ENCODE results near the gene LCAT. TPM values are rescaled to one million over a fixed set of nuclear protein-coding genes. Genes with fewer than 3 reads are reported as not detected.

LCAT gene
- total and polyA plus RNA-seq, 2 experiments from 2014 or later: 13.7 to 18.9 TPM

DNA sequence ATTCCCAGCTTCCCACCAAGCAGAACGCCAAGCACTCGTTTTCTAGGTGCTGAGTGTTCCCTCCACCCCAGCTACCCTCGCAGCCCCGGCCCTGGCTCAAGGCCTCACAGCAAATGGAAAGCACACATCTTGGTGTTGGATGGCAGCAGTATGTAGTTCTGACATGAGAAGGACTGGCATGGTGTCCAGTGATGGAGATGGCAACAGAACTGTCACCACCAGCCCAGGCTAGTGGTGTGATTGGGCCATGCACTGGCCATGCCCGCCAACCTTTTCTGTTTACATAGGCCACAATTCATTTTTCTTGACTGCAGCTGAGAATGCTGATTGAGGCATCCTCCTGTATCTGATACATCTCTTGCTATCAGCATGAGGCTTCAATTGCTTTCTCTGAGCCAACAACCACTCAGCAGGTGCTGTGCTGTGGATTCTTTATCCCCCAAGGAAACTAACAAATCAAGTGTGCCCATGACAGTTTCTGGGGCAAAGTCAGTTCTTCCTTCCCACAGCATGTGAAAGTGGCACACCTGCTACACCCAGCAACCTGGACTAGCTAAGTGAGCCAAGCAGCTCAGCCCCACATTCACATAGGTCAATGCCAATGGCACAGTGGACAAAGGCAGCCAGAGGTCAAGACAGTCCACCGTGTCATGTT, 20.7 kb upstream of the LCAT start (continued):
- TF ChIP-seq, protein P1, sequence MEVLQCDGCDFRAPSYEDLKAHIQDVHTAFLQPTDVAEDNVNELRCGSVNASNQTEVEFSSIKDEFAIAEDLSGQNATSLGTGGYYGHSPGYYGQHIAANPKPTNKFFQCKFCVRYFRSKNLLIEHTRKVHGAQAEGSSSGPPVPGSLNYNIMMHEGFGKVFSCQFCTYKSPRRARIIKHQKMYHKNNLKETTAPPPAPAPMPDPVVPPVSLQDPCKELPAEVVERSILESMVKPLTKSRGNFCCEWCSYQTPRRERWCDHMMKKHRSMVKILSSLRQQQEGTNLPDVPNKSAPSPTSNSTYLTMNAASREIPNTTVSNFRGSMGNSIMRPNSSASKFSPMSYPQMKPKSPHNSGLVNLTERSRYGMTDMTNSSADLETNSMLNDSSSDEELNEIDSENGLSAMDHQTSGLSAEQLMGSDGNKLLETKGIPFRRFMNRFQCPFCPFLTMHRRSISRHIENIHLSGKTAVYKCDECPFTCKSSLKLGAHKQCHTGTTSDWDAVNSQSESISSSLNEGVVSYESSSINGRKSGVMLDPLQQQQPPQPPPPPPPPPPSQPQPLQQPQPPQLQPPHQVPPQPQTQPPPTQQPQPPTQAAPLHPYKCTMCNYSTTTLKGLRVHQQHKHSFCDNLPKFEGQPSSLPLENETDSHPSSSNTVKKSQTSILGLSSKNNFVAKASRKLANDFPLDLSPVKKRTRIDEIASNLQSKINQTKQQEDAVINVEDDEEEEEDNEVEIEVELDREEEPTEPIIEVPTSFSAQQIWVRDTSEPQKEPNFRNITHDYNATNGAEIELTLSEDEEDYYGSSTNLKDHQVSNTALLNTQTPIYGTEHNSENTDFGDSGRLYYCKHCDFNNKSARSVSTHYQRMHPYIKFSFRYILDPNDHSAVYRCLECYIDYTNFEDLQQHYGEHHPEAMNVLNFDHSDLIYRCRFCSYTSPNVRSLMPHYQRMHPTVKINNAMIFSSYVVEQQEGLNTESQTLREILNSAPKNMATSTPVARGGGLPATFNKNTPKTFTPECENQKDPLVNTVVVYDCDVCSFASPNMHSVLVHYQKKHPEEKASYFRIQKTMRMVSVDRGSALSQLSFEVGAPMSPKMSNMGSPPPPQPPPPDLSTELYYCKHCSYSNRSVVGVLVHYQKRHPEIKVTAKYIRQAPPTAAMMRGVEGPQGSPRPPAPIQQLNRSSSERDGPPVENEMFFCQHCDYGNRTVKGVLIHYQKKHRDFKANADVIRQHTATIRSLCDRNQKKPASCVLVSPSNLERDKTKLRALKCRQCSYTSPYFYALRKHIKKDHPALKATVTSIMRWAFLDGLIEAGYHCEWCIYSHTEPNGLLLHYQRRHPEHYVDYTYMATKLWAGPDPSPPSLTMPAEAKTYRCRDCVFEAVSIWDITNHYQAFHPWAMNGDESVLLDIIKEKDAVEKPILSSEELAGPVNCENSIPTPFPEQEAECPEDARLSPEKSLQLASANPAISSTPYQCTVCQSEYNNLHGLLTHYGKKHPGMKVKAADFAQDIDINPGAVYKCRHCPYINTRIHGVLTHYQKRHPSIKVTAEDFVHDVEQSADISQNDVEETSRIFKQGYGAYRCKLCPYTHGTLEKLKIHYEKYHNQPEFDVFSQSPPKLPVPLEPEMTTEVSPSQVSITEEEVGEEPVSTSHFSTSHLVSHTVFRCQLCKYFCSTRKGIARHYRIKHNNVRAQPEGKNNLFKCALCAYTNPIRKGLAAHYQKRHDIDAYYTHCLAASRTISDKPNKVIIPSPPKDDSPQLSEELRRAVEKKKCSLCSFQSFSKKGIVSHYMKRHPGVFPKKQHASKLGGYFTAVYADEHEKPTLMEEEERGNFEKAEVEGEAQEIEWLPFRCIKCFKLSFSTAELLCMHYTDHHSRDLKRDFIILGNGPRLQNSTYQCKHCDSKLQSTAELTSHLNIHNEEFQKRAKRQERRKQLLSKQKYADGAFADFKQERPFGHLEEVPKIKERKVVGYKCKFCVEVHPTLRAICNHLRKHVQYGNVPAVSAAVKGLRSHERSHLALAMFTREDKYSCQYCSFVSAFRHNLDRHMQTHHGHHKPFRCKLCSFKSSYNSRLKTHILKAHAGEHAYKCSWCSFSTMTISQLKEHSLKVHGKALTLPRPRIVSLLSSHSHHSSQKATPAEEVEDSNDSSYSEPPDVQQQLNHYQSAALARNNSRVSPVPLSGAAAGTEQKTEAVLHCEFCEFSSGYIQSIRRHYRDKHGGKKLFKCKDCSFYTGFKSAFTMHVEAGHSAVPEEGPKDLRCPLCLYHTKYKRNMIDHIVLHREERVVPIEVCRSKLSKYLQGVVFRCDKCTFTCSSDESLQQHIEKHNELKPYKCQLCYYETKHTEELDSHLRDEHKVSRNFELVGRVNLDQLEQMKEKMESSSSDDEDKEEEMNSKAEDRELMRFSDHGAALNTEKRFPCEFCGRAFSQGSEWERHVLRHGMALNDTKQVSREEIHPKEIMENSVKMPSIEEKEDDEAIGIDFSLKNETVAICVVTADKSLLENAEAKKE (CRISPR knock-in tag; IDR thresholded peaks at IDR 0.05): no peak
- TF ChIP-seq JUNB (IDR thresholded peaks at IDR 0.05; ENCODE audit: unreplicated experiment) (no peak), ZNF114 (CRISPR knock-in tag; IDR thresholded peaks at IDR 0.05) (no peak), CREB1 (CRISPR knock-in tag; IDR thresholded peaks at IDR 0.05; ENCODE audit: low read depth) (no peak)
- TF ChIP-seq, protein P2, sequence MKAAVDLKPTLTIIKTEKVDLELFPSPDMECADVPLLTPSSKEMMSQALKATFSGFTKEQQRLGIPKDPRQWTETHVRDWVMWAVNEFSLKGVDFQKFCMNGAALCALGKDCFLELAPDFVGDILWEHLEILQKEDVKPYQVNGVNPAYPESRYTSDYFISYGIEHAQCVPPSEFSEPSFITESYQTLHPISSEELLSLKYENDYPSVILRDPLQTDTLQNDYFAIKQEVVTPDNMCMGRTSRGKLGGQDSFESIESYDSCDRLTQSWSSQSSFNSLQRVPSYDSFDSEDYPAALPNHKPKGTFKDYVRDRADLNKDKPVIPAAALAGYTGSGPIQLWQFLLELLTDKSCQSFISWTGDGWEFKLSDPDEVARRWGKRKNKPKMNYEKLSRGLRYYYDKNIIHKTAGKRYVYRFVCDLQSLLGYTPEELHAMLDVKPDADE (IDR thresholded peaks at IDR 0.05): no peak

DNA sequence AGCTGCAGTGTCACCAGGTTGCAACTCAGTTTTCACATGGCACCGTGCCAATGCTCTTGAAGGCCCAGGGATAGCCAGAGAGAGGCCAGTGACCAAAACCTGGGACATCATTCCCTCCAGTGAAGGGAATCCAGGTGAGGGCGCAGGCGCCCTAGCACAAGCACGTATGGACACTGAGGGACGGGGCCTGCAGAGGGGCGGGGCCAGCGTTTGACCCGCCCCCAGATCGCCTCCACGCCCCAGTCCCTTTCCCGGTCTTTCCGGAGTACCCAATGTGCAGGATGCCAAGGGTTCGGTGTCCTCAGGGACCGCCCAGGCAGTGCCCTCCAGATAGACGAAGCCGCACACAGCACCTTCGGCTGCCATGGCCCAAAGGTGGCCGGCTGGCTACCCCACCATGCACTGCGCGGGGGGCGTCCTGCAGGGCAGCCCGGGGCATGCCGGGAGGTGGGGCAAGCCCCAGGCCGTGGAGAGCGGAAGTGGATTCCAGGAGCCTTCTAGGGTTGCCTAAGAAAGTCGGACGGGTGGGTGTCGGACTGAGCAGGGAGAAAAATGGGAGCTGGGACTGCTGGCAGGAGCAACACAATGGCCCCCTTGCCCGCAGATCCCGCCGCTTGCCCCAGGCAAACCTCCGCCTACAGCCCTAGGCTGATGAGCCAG, 19.9 kb upstream of the LCAT start:
- peak; percentile 75 for DNase-seq (ENCODE audit: low spot score)

More for the DNA sequence above, 19.9 kb upstream of the LCAT start:
- Mint-ChIP-seq H3K27ac (no peak overlapping the region), H3K9me3 (no peaks in the 10 kb centered on the region; the same call in 2 of the 3 replicates), H3K4me3 (peak overlapping the region; percentile 52; the same call in 2 of the 3 replicates), H3K4me1 (peaks cover 37% of the 10 kb centered on the region), H3K27me3 (ENCODE audit: insufficient read depth, low read depth, poor library complexity) (peaks cover 12% of the 10 kb centered on the region), H3K36me3 (ENCODE audit: low read depth) (peaks cover 23% of the 10 kb centered on the region)
- H3K27ac ChIP-seq (ENCODE audit: low read depth): 0 out of 2 replicates have a peak overlapping the region, but pooled peaks have one; percentile 3
- H3K36me3 ChIP-seq (ENCODE audit: insufficient read depth): peaks cover 4% of the 10 kb centered on the region
- no peak overlapping the region for H3K4me3 ChIP-seq
- no peaks in the 10 kb centered on the region for H3K9me2 ChIP-seq (ENCODE audit: insufficient read depth)
- peak overlapping the region; percentile 66 for H3K4me2 ChIP-seq
- no peaks in the 10 kb centered on the region for H3K27me3 ChIP-seq (ENCODE audit: insufficient read depth)
- peaks cover 42% of the 10 kb centered on the region for H3K79me2 ChIP-seq (replicated peaks; ENCODE audit: insufficient read depth)
- peaks cover 38% of the 10 kb centered on the region for H3K4me1 ChIP-seq (ENCODE audit: insufficient read depth)
- peak; percentile 68 for ATAC-seq
- peak in 1 of 2 experiments; percentile 69; a peak in 3 of 4 replicates for TF ChIP-seq CTCF (conservative IDR thresholded peaks at IDR 0.05; ENCODE audit: low read depth in 2 of 2)
- 0 out of 2 replicates have a peak, but pooled peaks have one; percentile 32 for TF ChIP-seq POLR2AphosphoS5 (IDR thresholded peaks at IDR 0.05; ENCODE audit: low read depth)
- TF ChIP-seq, protein P3, sequence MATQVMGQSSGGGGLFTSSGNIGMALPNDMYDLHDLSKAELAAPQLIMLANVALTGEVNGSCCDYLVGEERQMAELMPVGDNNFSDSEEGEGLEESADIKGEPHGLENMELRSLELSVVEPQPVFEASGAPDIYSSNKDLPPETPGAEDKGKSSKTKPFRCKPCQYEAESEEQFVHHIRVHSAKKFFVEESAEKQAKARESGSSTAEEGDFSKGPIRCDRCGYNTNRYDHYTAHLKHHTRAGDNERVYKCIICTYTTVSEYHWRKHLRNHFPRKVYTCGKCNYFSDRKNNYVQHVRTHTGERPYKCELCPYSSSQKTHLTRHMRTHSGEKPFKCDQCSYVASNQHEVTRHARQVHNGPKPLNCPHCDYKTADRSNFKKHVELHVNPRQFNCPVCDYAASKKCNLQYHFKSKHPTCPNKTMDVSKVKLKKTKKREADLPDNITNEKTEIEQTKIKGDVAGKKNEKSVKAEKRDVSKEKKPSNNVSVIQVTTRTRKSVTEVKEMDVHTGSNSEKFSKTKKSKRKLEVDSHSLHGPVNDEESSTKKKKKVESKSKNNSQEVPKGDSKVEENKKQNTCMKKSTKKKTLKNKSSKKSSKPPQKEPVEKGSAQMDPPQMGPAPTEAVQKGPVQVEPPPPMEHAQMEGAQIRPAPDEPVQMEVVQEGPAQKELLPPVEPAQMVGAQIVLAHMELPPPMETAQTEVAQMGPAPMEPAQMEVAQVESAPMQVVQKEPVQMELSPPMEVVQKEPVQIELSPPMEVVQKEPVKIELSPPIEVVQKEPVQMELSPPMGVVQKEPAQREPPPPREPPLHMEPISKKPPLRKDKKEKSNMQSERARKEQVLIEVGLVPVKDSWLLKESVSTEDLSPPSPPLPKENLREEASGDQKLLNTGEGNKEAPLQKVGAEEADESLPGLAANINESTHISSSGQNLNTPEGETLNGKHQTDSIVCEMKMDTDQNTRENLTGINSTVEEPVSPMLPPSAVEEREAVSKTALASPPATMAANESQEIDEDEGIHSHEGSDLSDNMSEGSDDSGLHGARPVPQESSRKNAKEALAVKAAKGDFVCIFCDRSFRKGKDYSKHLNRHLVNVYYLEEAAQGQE (IDR thresholded peaks at IDR 0.05; ENCODE audit: unreplicated experiment): no peak
- 0 out of 2 replicates have a peak, but pooled peaks cover 16% of the 10 kb centered on the region for H3F3A ChIP-seq (replicated peaks; ENCODE audit: low read depth)
- H2AFZ ChIP-seq: no peak overlapping the region
- H4K20me1 ChIP-seq (replicated peaks; ENCODE audit: insufficient read depth): peaks cover 26% of the 10 kb centered on the region

Measured in GM23338 (cell line).